Neuron (in vitro differentiated cells): ENCODE results near the gene ST6GAL2.

ENCODE experiments used
- H2AFZ ChIP-seq: one replicate; pipeline ENCODE4 v1.6.1; 2013; ENCODE audit warnings: low read depth, mild to moderate bottlenecking, inconsistent platforms, low read length, moderate library complexity
- H3K27me3 ChIP-seq: one replicate; pipeline ENCODE4 v1.6.1; 2013; ENCODE audit warnings: low read length; ENCODE audit not compliant: insufficient read depth
- H3K36me3 ChIP-seq: one replicate; pipeline ENCODE4 v1.6.1; 2013; ENCODE audit warnings: low read length; ENCODE audit not compliant: insufficient read depth
- H3K4me1 ChIP-seq: one replicate; pipeline ENCODE4 v1.6.1; 2013; ENCODE audit warnings: low read length; ENCODE audit not compliant: insufficient read depth
- H3K4me3 ChIP-seq: 2 replicates; pipeline ENCODE4 v1.5.1; 2013; ENCODE audit warnings: mild to moderate bottlenecking, low read length, moderate library complexity
- H3K9me3 ChIP-seq: one replicate; pipeline ENCODE4 v1.6.1; 2013; ENCODE audit warnings: low read length

The ST6GAL2 gene

DNA sequence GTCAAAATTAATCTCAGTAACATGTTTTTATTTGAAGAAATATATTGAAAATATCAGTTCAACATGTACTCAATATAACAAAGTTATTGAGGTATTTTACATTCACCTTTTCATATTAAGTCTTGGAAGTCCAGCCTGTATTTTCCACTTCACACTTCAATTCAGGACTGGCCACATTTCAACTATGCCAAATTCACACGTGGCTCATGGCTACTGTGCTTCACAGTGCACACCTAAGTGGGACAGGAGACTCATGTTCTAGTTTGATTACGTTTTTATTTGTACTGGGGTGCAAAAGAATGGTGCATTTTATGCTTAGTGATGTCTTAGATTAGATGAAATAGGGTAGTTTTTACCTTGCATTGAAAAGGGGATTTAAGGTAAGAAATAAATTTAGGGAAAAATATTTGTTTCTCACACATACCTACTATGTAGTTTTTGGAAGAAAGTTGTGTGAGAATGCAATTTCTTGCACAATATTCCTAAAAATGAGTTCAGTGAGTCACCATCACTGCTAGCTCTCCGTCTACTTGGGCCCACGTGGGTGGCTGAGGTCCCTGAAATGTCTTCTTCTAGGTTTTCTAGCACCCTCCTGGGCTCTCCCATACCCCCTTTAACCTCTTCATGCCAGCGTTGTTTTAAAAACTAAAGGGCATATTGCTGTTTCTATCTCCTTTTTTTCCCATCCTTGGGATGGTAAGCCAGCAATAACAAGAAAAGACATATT lies 87.0 kb downstream of the ST6GAL2 start:
- H3K9me3 ChIP-seq: no peaks in the 10 kb centered on the region
- no peak overlapping the region for H3K4me3 ChIP-seq
- H3K4me1 ChIP-seq: no peaks in the 10 kb centered on the region
- H3K27me3 ChIP-seq: no peaks in the 10 kb centered on the region
- H3K36me3 ChIP-seq: no peaks in the 10 kb centered on the region
- H2AFZ ChIP-seq: no peak overlapping the region

DNA sequence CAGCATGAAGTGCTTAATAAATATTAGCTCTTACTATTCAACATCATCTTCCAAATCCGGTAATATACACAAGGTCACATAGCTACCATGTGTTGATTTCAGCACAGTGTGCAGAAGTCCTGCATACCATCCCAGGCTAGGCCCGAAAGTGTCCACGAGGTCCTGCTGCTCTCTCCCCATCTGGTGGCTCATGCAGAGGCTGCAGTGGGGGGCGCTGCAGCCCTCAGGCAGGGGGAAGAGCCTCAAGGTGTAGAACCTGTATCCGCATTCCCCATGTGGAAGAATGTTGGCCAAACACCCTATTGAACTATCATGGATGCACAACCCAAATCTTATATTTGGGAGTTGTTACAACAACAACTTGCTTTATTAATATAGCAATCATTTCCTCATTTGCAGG lies 88.5 kb downstream of the ST6GAL2 start:
- no peaks in the 10 kb centered on the region for H3K36me3 ChIP-seq
- no peaks in the 10 kb centered on the region for H3K27me3 ChIP-seq
- H3K9me3 ChIP-seq: no peaks in the 10 kb centered on the region
- no peaks in the 10 kb centered on the region for H3K4me1 ChIP-seq
- H2AFZ ChIP-seq: no peak overlapping the region
- H3K4me3 ChIP-seq: no peak overlapping the region

DNA sequence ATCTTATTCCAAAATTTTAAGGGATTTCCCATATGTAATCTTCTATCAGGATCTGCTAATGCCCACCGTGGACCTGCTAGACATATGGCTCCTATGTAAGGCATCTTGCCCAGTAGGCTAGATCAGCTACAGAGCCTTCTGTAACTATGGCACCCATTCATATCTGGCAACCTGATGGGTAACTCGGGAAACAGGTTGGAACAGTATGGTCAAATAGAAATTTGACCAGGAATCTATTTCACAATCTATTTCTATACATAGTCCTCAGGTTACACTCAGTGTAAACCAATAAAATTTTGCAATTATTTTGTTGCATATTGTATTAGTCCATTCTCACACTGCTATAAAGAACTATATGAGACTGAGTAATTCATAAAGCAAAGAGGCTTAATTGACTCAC lies 93.3 kb downstream of the ST6GAL2 start:
- Histone ChIP-seq H3K4me3 (no peak overlapping the region), H3K4me1 (no peaks in the 10 kb centered on the region), H3K36me3 (no peaks in the 10 kb centered on the region), H2AFZ (no peak overlapping the region), H3K27me3 (no peaks in the 10 kb centered on the region), H3K9me3 (no peaks in the 10 kb centered on the region)

DNA sequence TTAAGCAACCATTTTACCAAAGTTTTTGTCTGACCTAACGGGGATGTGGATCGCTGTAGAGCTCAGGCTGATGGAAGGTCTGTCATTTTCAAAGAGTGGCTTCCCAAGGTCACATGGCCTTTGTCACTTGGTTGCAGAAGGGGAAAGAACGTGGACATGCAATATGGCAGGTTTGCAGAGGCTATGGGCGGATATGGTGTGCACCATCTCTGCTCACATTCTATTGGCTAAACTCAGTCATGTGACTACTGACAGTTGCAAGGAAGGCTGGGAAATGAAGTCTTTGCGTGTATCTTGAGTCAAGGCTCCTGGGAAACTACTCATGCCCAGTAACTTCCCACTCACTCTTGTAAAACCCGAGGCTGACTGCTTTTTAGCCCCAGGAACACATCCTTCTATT lies 96.8 kb downstream of the ST6GAL2 start:
- no peak overlapping the region for H2AFZ ChIP-seq
- H3K4me3 ChIP-seq: no peak overlapping the region
- H3K9me3 ChIP-seq: no peaks in the 10 kb centered on the region
- no peaks in the 10 kb centered on the region for H3K27me3 ChIP-seq
- no peaks in the 10 kb centered on the region for H3K36me3 ChIP-seq
- H3K4me1 ChIP-seq: no peaks in the 10 kb centered on the region

DNA sequence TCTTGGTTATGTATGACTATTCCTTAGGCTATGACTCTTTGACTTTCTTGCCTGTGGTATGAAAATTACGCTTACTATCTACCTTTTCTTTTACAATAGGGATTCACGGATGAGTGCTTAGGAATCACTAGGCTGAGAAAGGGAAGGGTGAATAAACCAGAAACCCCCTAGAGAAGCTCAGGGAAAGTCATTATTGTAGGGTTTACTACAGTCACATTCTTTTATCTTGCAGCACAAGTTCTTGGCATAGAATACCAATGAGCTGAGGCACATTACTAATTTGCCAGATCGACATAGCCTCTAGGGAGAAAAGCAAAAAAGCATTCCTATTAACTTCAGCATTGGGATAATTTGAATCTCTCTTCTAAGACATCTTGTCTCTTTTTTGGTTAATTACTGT lies 103.3 kb downstream of the ST6GAL2 start:
- no peaks in the 10 kb centered on the region for H3K27me3 ChIP-seq
- H2AFZ ChIP-seq: no peak overlapping the region
- no peaks in the 10 kb centered on the region for H3K4me1 ChIP-seq
- H3K36me3 ChIP-seq: no peaks in the 10 kb centered on the region
- no peaks in the 10 kb centered on the region for H3K9me3 ChIP-seq
- no peak overlapping the region for H3K4me3 ChIP-seq

DNA sequence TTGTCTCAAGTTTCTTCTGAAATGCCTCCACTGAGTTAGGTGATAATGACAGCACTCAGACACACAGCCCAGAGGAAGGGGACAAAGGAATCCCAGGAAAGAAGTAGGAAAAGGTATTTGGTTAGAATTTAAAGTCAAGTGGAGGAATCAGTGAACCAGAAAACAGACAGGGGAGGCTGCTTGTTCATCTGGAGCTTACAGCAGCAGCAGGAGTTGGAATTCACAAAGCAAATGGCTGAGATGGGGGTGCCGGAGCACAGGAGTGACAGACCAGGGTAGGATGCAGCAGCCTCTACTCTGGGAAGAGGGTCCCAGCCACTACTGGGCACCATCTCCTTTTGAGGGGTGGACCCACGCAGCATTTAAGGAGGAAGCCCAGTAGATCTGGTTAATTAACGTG lies 104.8 kb downstream of the ST6GAL2 start:
- H3K4me1 ChIP-seq: no peaks in the 10 kb centered on the region
- H3K9me3 ChIP-seq: no peaks in the 10 kb centered on the region
- no peak overlapping the region for H3K4me3 ChIP-seq
- no peaks in the 10 kb centered on the region for H3K36me3 ChIP-seq
- no peak overlapping the region for H2AFZ ChIP-seq
- H3K27me3 ChIP-seq: no peaks in the 10 kb centered on the region

DNA sequence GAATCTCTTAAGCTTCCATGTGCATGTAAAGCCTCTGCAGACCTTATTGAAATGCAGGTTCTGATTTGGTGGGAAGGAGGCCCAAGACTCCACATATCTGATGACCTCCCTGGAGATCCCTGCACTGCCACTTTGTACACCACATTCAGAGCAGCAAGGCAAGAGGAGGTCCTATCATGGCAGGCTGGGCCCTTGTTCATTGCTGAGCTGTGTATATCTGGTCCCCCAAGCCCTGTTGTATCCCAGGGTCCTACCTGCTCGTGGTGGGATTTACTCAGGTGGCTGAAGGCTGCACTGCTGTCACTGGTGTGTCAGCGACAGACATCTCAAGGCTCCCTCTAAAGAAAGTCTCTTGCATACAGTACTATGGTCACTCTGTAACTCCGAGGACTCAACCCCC lies 114.2 kb downstream of the ST6GAL2 start:
- H3K9me3 ChIP-seq: no peaks in the 10 kb centered on the region
- H2AFZ ChIP-seq: no peak overlapping the region
- H3K4me3 ChIP-seq: no peak overlapping the region
- no peaks in the 10 kb centered on the region for H3K36me3 ChIP-seq
- no peaks in the 10 kb centered on the region for H3K27me3 ChIP-seq
- H3K4me1 ChIP-seq: no peaks in the 10 kb centered on the region

DNA sequence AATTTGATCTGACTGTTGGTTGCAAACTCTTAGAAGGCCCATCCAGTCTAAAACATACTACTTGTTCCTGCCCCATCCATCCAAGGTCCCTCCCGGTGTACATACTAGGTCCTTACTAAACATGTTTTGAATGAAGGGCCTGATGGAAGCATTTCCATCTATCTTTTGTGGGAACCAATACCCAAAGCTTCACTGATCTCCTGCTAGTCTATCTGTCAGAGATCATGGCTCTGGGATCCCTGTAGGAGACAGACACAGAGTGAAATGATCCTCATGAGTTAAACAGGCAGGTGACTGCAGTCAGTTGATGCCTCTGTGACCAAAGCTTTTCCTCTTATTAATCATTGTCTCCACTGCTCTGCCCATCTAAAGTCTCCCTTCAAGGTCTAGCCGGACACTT lies 115.0 kb downstream of the ST6GAL2 start:
- H3K4me1 ChIP-seq: no peaks in the 10 kb centered on the region
- no peak overlapping the region for H2AFZ ChIP-seq
- no peaks in the 10 kb centered on the region for H3K27me3 ChIP-seq
- no peak overlapping the region for H3K4me3 ChIP-seq
- no peaks in the 10 kb centered on the region for H3K36me3 ChIP-seq
- no peaks in the 10 kb centered on the region for H3K9me3 ChIP-seq

DNA sequence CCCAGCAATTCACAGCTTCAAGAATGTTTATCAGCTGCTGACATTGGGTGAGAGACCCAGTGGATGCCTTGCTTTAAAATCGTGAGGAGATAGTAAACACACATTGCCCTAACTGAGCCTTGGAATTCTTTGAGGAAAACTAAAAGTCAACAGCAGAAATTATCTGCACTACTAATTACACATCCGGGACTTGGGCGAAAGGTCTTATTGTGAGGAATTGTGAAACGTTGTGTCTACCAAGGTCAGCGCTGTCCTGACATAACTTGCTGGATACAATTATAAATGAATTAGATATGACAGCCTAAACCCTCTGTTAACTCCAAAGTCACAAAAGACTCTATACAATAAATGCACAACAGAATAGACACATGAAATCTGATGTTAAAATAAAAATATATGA lies 121.4 kb downstream of the ST6GAL2 start:
- Histone ChIP-seq H3K9me3 (no peaks in the 10 kb centered on the region), H3K4me3 (no peak overlapping the region), H3K27me3 (no peaks in the 10 kb centered on the region), H3K36me3 (no peaks in the 10 kb centered on the region), H2AFZ (no peak overlapping the region), H3K4me1 (no peaks in the 10 kb centered on the region)

DNA sequence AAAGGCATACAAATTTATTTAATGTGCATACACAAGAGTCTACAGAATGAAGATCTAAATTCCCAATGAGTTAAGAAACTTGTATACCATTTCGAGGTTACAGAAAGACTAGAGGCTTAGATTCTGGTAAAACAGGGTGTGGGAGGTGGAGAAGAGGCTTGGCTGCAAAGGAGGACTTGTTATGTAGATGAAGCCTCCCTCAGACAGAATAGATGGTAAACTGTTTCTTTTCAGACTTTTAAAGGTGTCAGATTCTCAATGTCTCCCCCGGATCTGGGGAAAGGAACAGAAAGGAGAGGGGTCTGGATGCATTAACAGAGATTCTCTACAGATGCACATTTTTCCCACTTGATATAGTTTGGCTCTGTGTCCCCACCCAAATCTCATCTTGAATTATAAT lies 126.0 kb downstream of the ST6GAL2 start:
- H3K36me3 ChIP-seq: no peaks in the 10 kb centered on the region
- H2AFZ ChIP-seq: no peak overlapping the region
- H3K4me1 ChIP-seq: no peaks in the 10 kb centered on the region
- no peaks in the 10 kb centered on the region for H3K9me3 ChIP-seq
- no peaks in the 10 kb centered on the region for H3K27me3 ChIP-seq
- H3K4me3 ChIP-seq: no peak overlapping the region

DNA sequence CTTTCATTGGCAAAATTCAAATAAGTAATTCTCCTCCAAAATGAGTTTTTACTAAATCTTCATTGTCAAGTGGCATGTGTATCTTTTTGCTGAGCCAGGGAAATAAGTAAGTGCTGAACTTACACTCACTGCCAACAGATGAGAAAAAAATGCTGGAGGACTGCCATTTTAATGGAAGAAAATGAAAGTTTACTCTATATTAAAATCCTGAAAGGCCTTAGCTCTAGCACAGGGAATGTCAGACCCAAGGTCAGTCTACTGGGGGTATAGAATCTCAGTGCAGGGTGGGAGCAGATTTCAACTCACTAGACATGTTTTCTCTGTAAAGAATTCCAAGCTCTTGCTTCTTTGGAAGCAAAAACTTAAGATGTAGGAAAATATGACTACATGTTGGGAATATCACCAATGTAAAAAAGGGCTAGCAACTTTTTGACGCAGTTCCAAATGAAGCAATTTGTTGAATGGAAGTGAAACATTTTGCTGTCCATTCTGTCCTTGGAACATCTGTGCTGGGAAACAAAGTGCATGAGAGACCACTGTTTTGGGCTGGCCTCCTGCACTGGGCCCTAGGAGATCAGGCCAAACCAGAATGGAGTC lies 127.0 kb downstream of the ST6GAL2 start:
- no peaks in the 10 kb centered on the region for H3K4me1 ChIP-seq
- no peak overlapping the region for H2AFZ ChIP-seq
- H3K9me3 ChIP-seq: no peaks in the 10 kb centered on the region
- no peaks in the 10 kb centered on the region for H3K27me3 ChIP-seq
- no peaks in the 10 kb centered on the region for H3K36me3 ChIP-seq
- H3K4me3 ChIP-seq: no peak overlapping the region
